GM18526 (cell line): ENCODE data around the gene NKX6-2.

Experiments
- POLR2A ChIP-seq: IDR thresholded peaks from 3 replicates; pipeline ENCODE4 v1.6.1; 2011; ENCODE audit not compliant: insufficient read length; ENCODE audit errors: extremely low read depth

NKX6-2 gene

GRCh38 chr10:132743925-132744490 lies 41.9 kb downstream of the NKX6-2 start:
- no peak for TF ChIP-seq POLR2A

GRCh38 chr10:132742837-132743194 lies 43.1 kb downstream of the NKX6-2 start:
- TF ChIP-seq POLR2A = no peak

GRCh38 chr10:132742167-132742836 lies 43.6 kb downstream of the NKX6-2 start:
- TF ChIP-seq POLR2A = no peak

- TF ChIP-seq POLR2A = no peak
Observed at GRCh38 chr10:132740588-132740987, 45.4 kb downstream of the NKX6-2 start.

- TF ChIP-seq POLR2A = no peak
Observed at GRCh38 chr10:132739225-132739613, 46.7 kb downstream of the NKX6-2 start.

GRCh38 chr10:132738454-132739224 lies 47.3 kb downstream of the NKX6-2 start:
- no peak for TF ChIP-seq POLR2A

GRCh38 chr10:132737390-132738048 lies 48.4 kb downstream of the NKX6-2 start:
- no peak for TF ChIP-seq POLR2A

- TF ChIP-seq POLR2A = no peak
Observed at GRCh38 chr10:132735923-132736391, 50.0 kb downstream of the NKX6-2 start.

GRCh38 chr10:132735341-132735775 lies 50.6 kb downstream of the NKX6-2 start:
- TF ChIP-seq POLR2A = no peak

GRCh38 chr10:132733926-132734325 lies 52.0 kb downstream of the NKX6-2 start:
- TF ChIP-seq POLR2A = no peak
